ENCODE results near the gene TMC7.

The TMC7 gene

GRCh38 chr16:19089410-19089955 lies 105.7 kb downstream of the TMC7 start:
- no peak for DNase-seq (ENCODE audit: low read depth in 2 of 2)

GRCh38 chr16:19090916-19091315 lies 107.2 kb downstream of the TMC7 start:
- DNase-seq (ENCODE audit: low read depth in 2 of 2), result no peak

- DNase-seq (ENCODE audit: low read depth in 2 of 2), result no peak
These were observed 109.1 kb downstream of the TMC7 start for GRCh38 chr16:19092653-19093410.

- DNase-seq (ENCODE audit: low read depth in 2 of 2), result no peak
These were observed 110.2 kb downstream of the TMC7 start for GRCh38 chr16:19093631-19094541.

GRCh38 chr16:19094542-19095365 lies 111.0 kb downstream of the TMC7 start:
- no peak for DNase-seq (ENCODE audit: low read depth in 2 of 2)

GRCh38 chr16:19095654-19096053 lies 111.9 kb downstream of the TMC7 start:
- no peak for DNase-seq (ENCODE audit: low read depth in 2 of 2)

- DNase-seq (ENCODE audit: low read depth in 2 of 2), result no peak
These were observed 114.4 kb downstream of the TMC7 start for GRCh38 chr16:19098173-19098572.

- DNase-seq (ENCODE audit: low read depth in 2 of 2), result no peak
These were observed 118.6 kb downstream of the TMC7 start for GRCh38 chr16:19102187-19102872.

- no peak for DNase-seq (ENCODE audit: low read depth in 2 of 2)
These were observed 120.9 kb downstream of the TMC7 start for GRCh38 chr16:19104607-19105006.

GRCh38 chr16:19105131-19105530 lies 121.4 kb downstream of the TMC7 start:
- DNase-seq (ENCODE audit: low read depth in 2 of 2), result no peak

- DNase-seq (ENCODE audit: low read depth in 2 of 2), result no peak
These were observed 122.3 kb downstream of the TMC7 start for GRCh38 chr16:19105891-19106624.

- no peak for DNase-seq (ENCODE audit: low read depth in 2 of 2)
These were observed 122.9 kb downstream of the TMC7 start for GRCh38 chr16:19106625-19107020.

GRCh38 chr16:19108409-19109287 lies 124.9 kb downstream of the TMC7 start:
- no peak for DNase-seq (ENCODE audit: low read depth in 2 of 2)

- no peak for DNase-seq (ENCODE audit: low read depth in 2 of 2)
These were observed 125.5 kb downstream of the TMC7 start for GRCh38 chr16:19109288-19109664.

- no peak for DNase-seq (ENCODE audit: low read depth in 2 of 2)
These were observed 127.0 kb downstream of the TMC7 start for GRCh38 chr16:19110537-19111360.

- no peak for DNase-seq (ENCODE audit: low read depth in 2 of 2)
These were observed 128.3 kb downstream of the TMC7 start for GRCh38 chr16:19112099-19112407.

All from stimulated activated CD8-positive, alpha-beta memory T cell treated with anti-CD3 and anti-CD28 coated beads, Interleukin-7, amount 100 ng/mL, for 4 hours (primary cell).